ENCODE measurements around the gene TLK2. TPM values are rescaled to one million over a fixed set of nuclear protein-coding genes. Genes with fewer than 3 reads are reported as not detected.
A peak's percentile ranks its signal among the peaks of the same experiment; 100 is the strongest.

TLK2 gene
- total RNA-seq, 2 experiments from 2014 or later: 42.0 to 43.9 TPM

- no peak for DNase-seq
- Mint-ChIP-seq H3K36me3 (peaks cover 1% of the 10 kb centered on the region), H3K27me3 (peaks cover 37% of the 10 kb centered on the region), H3K4me3 (no peak overlapping the region), H3K4me1 (peaks cover 7% of the 10 kb centered on the region), H3K9me3 (ENCODE audit: low read depth) (no peaks in the 10 kb centered on the region), H3K27ac (no peak overlapping the region)
- CTCF ChIA-PET: no interaction called here
- ATAC-seq: no peak
Measured at GRCh38 chr17:62625870-62626200, 147.2 kb downstream of the TLK2 start.

GRCh38 chr17:62626719-62627218 is 148.1 kb downstream of the TLK2 start:
- H3K9me3 Mint-ChIP-seq (ENCODE audit: low read depth): no peaks in the 10 kb centered on the region
- ATAC-seq (no peak), DNase-seq (no peak)
- H3K36me3 Mint-ChIP-seq: peaks cover 1% of the 10 kb centered on the region
- H3K27me3 Mint-ChIP-seq: peaks cover 37% of the 10 kb centered on the region
- H3K4me3 Mint-ChIP-seq: peak overlapping the region; percentile 64
- CTCF ChIA-PET: no interaction called here
- H3K4me1 Mint-ChIP-seq: peaks cover 7% of the 10 kb centered on the region
- no peak overlapping the region for H3K27ac Mint-ChIP-seq

- Mint-ChIP-seq H3K4me3 (peak within 1 kb of the TSS; percentile 72), H3K27me3 (peaks cover 40% of the 10 kb centered on the region), H3K27ac (no peak within 1 kb of the TSS), H3K36me3 (peaks cover 1% of the 10 kb centered on the region), H3K9me3 (ENCODE audit: low read depth) (no peaks in the 10 kb centered on the region), H3K4me1 (peaks cover 7% of the 10 kb centered on the region)
- CTCF ChIA-PET: no interaction called here
- peak; percentile 44 for DNase-seq
- peak; percentile 57 for ATAC-seq
Measured at GRCh38 chr17:62627219-62627903, 148.7 kb downstream of the TLK2 start, which contains the start of gene MRC2. Gene MRC2 (plus strand): TSS chr17:62627670. CDS start chr17:62627803, 133 bp downstream.

- H3K9me3 Mint-ChIP-seq (ENCODE audit: low read depth): no peaks in the 10 kb centered on the region
- H3K27me3 Mint-ChIP-seq: peaks cover 45% of the 10 kb centered on the region
- peaks cover 7% of the 10 kb centered on the region for H3K4me1 Mint-ChIP-seq
- no peaks in the 10 kb centered on the region for H3K36me3 Mint-ChIP-seq
- H3K4me3 Mint-ChIP-seq: peak overlapping the region; percentile 72
- DNase-seq (peak; percentile 47), ATAC-seq (peak; percentile 63)
- no peak overlapping the region for H3K27ac Mint-ChIP-seq
- CTCF ChIA-PET: no interaction called here
Measured at GRCh38 chr17:62627904-62628633, 149.4 kb downstream of the TLK2 start.

- H3K4me3 Mint-ChIP-seq: peak overlapping the region; percentile 72
Measured at GRCh38 chr17:62628831-62629555, 150.4 kb downstream of the TLK2 start.

GRCh38 chr17:62629556-62630364 is 151.1 kb downstream of the TLK2 start:
- H3K4me1 Mint-ChIP-seq: peaks cover 7% of the 10 kb centered on the region
- CTCF ChIA-PET: no interaction called here
- no peak overlapping the region for H3K4me3 Mint-ChIP-seq
- no peak overlapping the region for H3K27ac Mint-ChIP-seq
- DNase-seq: no peak
- no peak for ATAC-seq
- no peaks in the 10 kb centered on the region for H3K9me3 Mint-ChIP-seq (ENCODE audit: low read depth)
- H3K36me3 Mint-ChIP-seq: no peaks in the 10 kb centered on the region
- H3K27me3 Mint-ChIP-seq: peaks cover 54% of the 10 kb centered on the region

More at GRCh38 chr17:62628831-62629555, 150.4 kb downstream of the TLK2 start:
- ATAC-seq (no peak), DNase-seq (no peak)
- Mint-ChIP-seq H3K27me3 (peaks cover 48% of the 10 kb centered on the region), H3K9me3 (ENCODE audit: low read depth) (no peaks in the 10 kb centered on the region), H3K36me3 (no peaks in the 10 kb centered on the region), H3K4me1 (peaks cover 7% of the 10 kb centered on the region), H3K27ac (no peak overlapping the region)
- CTCF ChIA-PET: no interaction called here

- H3K36me3 Mint-ChIP-seq: no peaks in the 10 kb centered on the region
- H3K4me1 Mint-ChIP-seq: peaks cover 7% of the 10 kb centered on the region
- H3K27ac Mint-ChIP-seq: no peak overlapping the region
- H3K4me3 Mint-ChIP-seq: no peak overlapping the region
- CTCF ChIA-PET: no interaction called here
- H3K9me3 Mint-ChIP-seq (ENCODE audit: low read depth): no peaks in the 10 kb centered on the region
- H3K27me3 Mint-ChIP-seq: peaks cover 58% of the 10 kb centered on the region
- DNase-seq: no peak
- ATAC-seq: no peak
Measured at GRCh38 chr17:62630365-62631085, 151.9 kb downstream of the TLK2 start.

GRCh38 chr17:62631086-62631935 is 152.7 kb downstream of the TLK2 start:
- ATAC-seq: no peak
- Mint-ChIP-seq H3K27me3 (peaks cover 51% of the 10 kb centered on the region), H3K9me3 (ENCODE audit: low read depth) (no peaks in the 10 kb centered on the region), H3K4me3 (no peak overlapping the region), H3K36me3 (no peaks in the 10 kb centered on the region), H3K27ac (no peak overlapping the region), H3K4me1 (peaks cover 7% of the 10 kb centered on the region)
- DNase-seq: no peak
- CTCF ChIA-PET: no interaction called here

- Mint-ChIP-seq H3K27ac (no peak overlapping the region), H3K9me3 (ENCODE audit: low read depth) (no peaks in the 10 kb centered on the region), H3K4me3 (no peak overlapping the region), H3K27me3 (peaks cover 42% of the 10 kb centered on the region), H3K36me3 (no peaks in the 10 kb centered on the region), H3K4me1 (peaks cover 7% of the 10 kb centered on the region)
- CTCF ChIA-PET: no interaction called here
- ATAC-seq (no peak), DNase-seq (no peak)
Measured at GRCh38 chr17:62631936-62632924, 153.6 kb downstream of the TLK2 start.

- Mint-ChIP-seq H3K27ac (no peak overlapping the region), H3K4me3 (no peak overlapping the region), H3K27me3 (peaks cover 36% of the 10 kb centered on the region), H3K9me3 (ENCODE audit: low read depth) (no peaks in the 10 kb centered on the region), H3K36me3 (no peaks in the 10 kb centered on the region), H3K4me1 (peaks cover 2% of the 10 kb centered on the region)
- CTCF ChIA-PET: no interaction called here
- ATAC-seq: no peak
- DNase-seq: no peak
Measured at GRCh38 chr17:62637809-62638208, 159.2 kb downstream of the TLK2 start.

GRCh38 chr17:62641153-62641552 is 162.5 kb downstream of the TLK2 start:
- CTCF ChIA-PET: interaction anchor here (0.6 kb wide), 1 partner anchor 608 kb away, joined by 3 read pairs; no protein-coding TSS in a partner anchor
- H3K27me3 Mint-ChIP-seq: peaks cover 37% of the 10 kb centered on the region
- peaks cover 5% of the 10 kb centered on the region for H3K4me1 Mint-ChIP-seq
- DNase-seq: no peak
- ATAC-seq: no peak
- H3K36me3 Mint-ChIP-seq: no peaks in the 10 kb centered on the region
- no peak overlapping the region for H3K27ac Mint-ChIP-seq
- no peak overlapping the region for H3K4me3 Mint-ChIP-seq
- no peaks in the 10 kb centered on the region for H3K9me3 Mint-ChIP-seq (ENCODE audit: low read depth)

All from activated CD8-positive, alpha-beta memory T cell treated with anti-CD3 and anti-CD28 coated beads, Interleukin-2, amount 10 ng/mL, durations not matched to agents 7 days and 5 days (primary cell).